ENCODE data around the gene SLC30A4.

SLC30A4 gene

GRCh38 chr15:45476410-45476809 lies 46.1 kb downstream of the SLC30A4 start:
- Histone ChIP-seq H3K79me2 (ENCODE audit: insufficient read depth, low read length) (no peaks in the 10 kb centered on the region), H4K20me1 (ENCODE audit: insufficient read depth, low read length, poor library complexity, severe bottlenecking) (no peaks in the 10 kb centered on the region), H2AFZ (ENCODE audit: low read length) (no peak overlapping the region), H3K9ac (ENCODE audit: low read depth, low read length, poor library complexity, severe bottlenecking) (no peak overlapping the region), H3F3A (ENCODE audit: low read depth) (no peaks in the 10 kb centered on the region), H3K4me1 (ENCODE audit: insufficient read depth, low read length, poor library complexity, severe bottlenecking) (no peaks in the 10 kb centered on the region), H3K4me2 (ENCODE audit: low read depth, low read length, poor library complexity, severe bottlenecking) (no peak overlapping the region), H3K27me3 (ENCODE audit: insufficient read depth, low read length, poor library complexity, severe bottlenecking) (no peaks in the 10 kb centered on the region), H3K9me3 (ENCODE audit: insufficient read depth, low read depth, low read length) (no peaks in the 10 kb centered on the region), H3K9me2 (replicated peaks; ENCODE audit: low read depth, low read length) (no peaks in the 10 kb centered on the region), H3K4me3 (ENCODE audit: low read length, poor library complexity, severe bottlenecking) (no peak overlapping the region), H3K36me3 (ENCODE audit: insufficient read depth, low read length) (no peaks in the 10 kb centered on the region)
- TF ChIP-seq EZH2phosphoT487 (IDR thresholded peaks at IDR 0.05; ENCODE audit: borderline replicate concordance) (no peak), CTCF (conservative IDR thresholded peaks at IDR 0.05; ENCODE audit: low read length) (no peak)

- Histone ChIP-seq H3K9me3 (ENCODE audit: insufficient read depth, low read depth, low read length) (no peaks in the 10 kb centered on the region), H3K27me3 (ENCODE audit: insufficient read depth, low read length, poor library complexity, severe bottlenecking) (no peaks in the 10 kb centered on the region), H3K4me2 (ENCODE audit: low read depth, low read length, poor library complexity, severe bottlenecking) (no peak overlapping the region), H4K20me1 (ENCODE audit: insufficient read depth, low read length, poor library complexity, severe bottlenecking) (no peaks in the 10 kb centered on the region), H3K4me3 (ENCODE audit: low read length, poor library complexity, severe bottlenecking) (no peak overlapping the region), H3K36me3 (ENCODE audit: insufficient read depth, low read length) (no peaks in the 10 kb centered on the region), H3K9ac (ENCODE audit: low read depth, low read length, poor library complexity, severe bottlenecking) (no peak overlapping the region), H3F3A (ENCODE audit: low read depth) (no peaks in the 10 kb centered on the region), H3K9me2 (replicated peaks; ENCODE audit: low read depth, low read length) (no peaks in the 10 kb centered on the region), H2AFZ (ENCODE audit: low read length) (no peak overlapping the region), H3K4me1 (ENCODE audit: insufficient read depth, low read length, poor library complexity, severe bottlenecking) (no peaks in the 10 kb centered on the region), H3K79me2 (ENCODE audit: insufficient read depth, low read length) (no peaks in the 10 kb centered on the region)
- TF ChIP-seq CTCF (conservative IDR thresholded peaks at IDR 0.05; ENCODE audit: low read length) (no peak), EZH2phosphoT487 (IDR thresholded peaks at IDR 0.05; ENCODE audit: borderline replicate concordance) (no peak)
These were observed 47.8 kb downstream of the SLC30A4 start for GRCh38 chr15:45474799-45475198.

- H3F3A ChIP-seq (ENCODE audit: low read depth) = no peaks in the 10 kb centered on the region
- no peak overlapping the region for H3K4me2 ChIP-seq (ENCODE audit: low read depth, low read length, poor library complexity, severe bottlenecking)
- H3K4me3 ChIP-seq (ENCODE audit: low read length, poor library complexity, severe bottlenecking) = no peak overlapping the region
- no peaks in the 10 kb centered on the region for H3K27me3 ChIP-seq (ENCODE audit: insufficient read depth, low read length, poor library complexity, severe bottlenecking)
- H3K9me3 ChIP-seq (ENCODE audit: insufficient read depth, low read depth, low read length) = no peaks in the 10 kb centered on the region
- H3K79me2 ChIP-seq (ENCODE audit: insufficient read depth, low read length) = no peaks in the 10 kb centered on the region
- no peaks in the 10 kb centered on the region for H3K4me1 ChIP-seq (ENCODE audit: insufficient read depth, low read length, poor library complexity, severe bottlenecking)
- H4K20me1 ChIP-seq (ENCODE audit: insufficient read depth, low read length, poor library complexity, severe bottlenecking) = no peaks in the 10 kb centered on the region
- H3K36me3 ChIP-seq (ENCODE audit: insufficient read depth, low read length) = no peaks in the 10 kb centered on the region
- H3K9ac ChIP-seq (ENCODE audit: low read depth, low read length, poor library complexity, severe bottlenecking) = no peak overlapping the region
- H2AFZ ChIP-seq (ENCODE audit: low read length) = no peak overlapping the region
- TF ChIP-seq CTCF (conservative IDR thresholded peaks at IDR 0.05; ENCODE audit: low read length) = no peak
- no peak for TF ChIP-seq EZH2phosphoT487 (IDR thresholded peaks at IDR 0.05; ENCODE audit: borderline replicate concordance)
- no peaks in the 10 kb centered on the region for H3K9me2 ChIP-seq (replicated peaks; ENCODE audit: low read depth, low read length)
These were observed 49.5 kb downstream of the SLC30A4 start for GRCh38 chr15:45473068-45473467.

All from Loucy (cell line).